Keratinocyte (primary cell): ENCODE data around the gene MEIS3.

Experiments used
- CTCF ChIP-seq, 3 experiments: IDR thresholded peaks in 1 of 3; conservative IDR thresholded peaks in 1 of 3; optimal IDR thresholded peaks in 1 of 3; 2 replicates in 2 of 3; 3 replicates in 1 of 3; pipeline versions ENCODE3 to v1.5.1; 2011; ENCODE audit warnings: low read length in 3 of 3, mild to moderate bottlenecking in 3 of 3, moderate library complexity in 2 of 3, control low read depth in 1 of 3, inconsistent platforms in 1 of 3; ENCODE audit not compliant: insufficient read depth in 2 of 3; ENCODE audit errors: extremely low read depth in 1 of 3
- EZH2 ChIP-seq: IDR thresholded peaks from one replicate; pipeline ENCODE4 v1.6.1; 2012; ENCODE audit warnings: inconsistent platforms, mild to moderate bottlenecking, low read length, moderate library complexity

- no peak for TF ChIP-seq CTCF (optimal IDR thresholded peaks at IDR 0.05 in 1 of 3, IDR thresholded peaks at IDR 0.05 in 1 of 3, conservative IDR thresholded peaks at IDR 0.05 in 1 of 3; ENCODE audit: extremely low read depth in 1 of 3, insufficient read depth in 2 of 3, low read length in 3 of 3)
- no peak for TF ChIP-seq EZH2
Measured at GRCh38 chr19:47435196-47435595, 15.9 kb upstream of the MEIS3 start.
